Panc1 (cell line): ENCODE measurements around the gene JPH4. TPM values are rescaled to one million over a fixed set of nuclear protein-coding genes. Genes with fewer than 3 reads are reported as not detected.

Experiments used
- ATAC-seq: fragments of 200-7000 bp; cut with Tn5 transposase; 2 replicates; pipeline ENCODE4 v1.9.1; 2020; ENCODE audit warnings: mild to moderate bottlenecking, moderate library complexity
- BruUV-seq: library from RNA; stranded (reverse); fragments of 400-500 nt; replicated peaks from 2 replicates; lab custom pipeline; 2021; lab: Mats Ljungman, UMichigan
- CTCF ChIA-PET: fragments of 300-600 bp; sonication (Branson Sonifier 250); formaldehyde crosslinking; loops from one replicate; lab custom pipeline; 2022; ENCODE audit warnings: antibody characterized with exemption; lab: Charles Lee
- POLR2A ChIA-PET: fragments of 300-600 bp; sonication (Branson Sonifier 250); formaldehyde crosslinking; loops from one replicate; lab custom pipeline; 2022; ENCODE audit warnings: antibody characterized with exemption; lab: Charles Lee
- DNase-seq: peaks from one replicate; pipeline ENCODE4 v3.0.0-alpha.2; 2010; ENCODE audit warnings: low read depth, low spot score
- H3K27ac ChIP-seq: 2 replicates; pipeline ENCODE4 v1.5.1; 2011; ENCODE audit warnings: mild to moderate bottlenecking, low read length, inconsistent platforms
- H3K27me3 ChIP-seq: fragments of 200-500 bp; sonication (Bioruptor generic); 2 replicates; pipeline ENCODE4 v1.6.0; 2014; ENCODE audit warnings: low read length, inconsistent platforms; ENCODE audit not compliant: control insufficient read depth, insufficient read depth
- H3K36me3 ChIP-seq: fragments of 200-500 bp; sonication (Bioruptor generic); 2 replicates; pipeline ENCODE4 v1.5.1; 2014; ENCODE audit warnings: inconsistent platforms, mild to moderate bottlenecking, low read length, moderate library complexity; ENCODE audit not compliant: control insufficient read depth, insufficient read depth
- H3K4me1 ChIP-seq: 2 replicates; pipeline ENCODE4 v1.5.1; 2011; ENCODE audit warnings: inconsistent platforms, mild to moderate bottlenecking, low read length, moderate library complexity; ENCODE audit not compliant: control insufficient read depth, insufficient read depth
- H3K4me3 ChIP-seq, 2 experiments: 2 replicates each; pipeline ENCODE4 v1.5.1; 2011 to 2012; ENCODE audit warnings: low read depth in 2 of 2, low read length in 2 of 2, mild to moderate bottlenecking in 2 of 2, inconsistent platforms in 1 of 2, moderate library complexity in 1 of 2
- H3K9me3 ChIP-seq: fragments of 200-500 bp; sonication (Bioruptor generic); 2 replicates; pipeline ENCODE4 v1.5.1; 2014; ENCODE audit warnings: low read depth, mild to moderate bottlenecking, inconsistent platforms, low read length, moderate library complexity; ENCODE audit not compliant: control insufficient read depth, insufficient read depth
- CTCF ChIP-seq: fragments of 450-650 bp; IDR thresholded peaks from 2 replicates; pipeline ENCODE4 v1.5.1; 2017; ENCODE audit warnings: mild to moderate bottlenecking
- POLR2AphosphoS5 ChIP-seq: IDR thresholded peaks from 2 replicates; pipeline ENCODE4 v1.6.1; 2012; ENCODE audit warnings: mild to moderate bottlenecking, low read depth, low read length, moderate library complexity
- REST ChIP-seq, 2 experiments: IDR thresholded peaks; 2 replicates each; pipeline ENCODE4 v1.6.1; 2011 to 2012; ENCODE audit warnings: low read depth in 2 of 2, control low read depth in 1 of 2, low read length in 1 of 2, mild to moderate bottlenecking in 1 of 2, moderate library complexity in 1 of 2; ENCODE audit not compliant: insufficient read depth in 1 of 2
- SIN3A ChIP-seq: IDR thresholded peaks from 2 replicates; pipeline ENCODE4 v1.6.1; 2012; ENCODE audit warnings: low read depth, mild to moderate bottlenecking, low read length, moderate library complexity, borderline replicate concordance; ENCODE audit not compliant: insufficient read depth
- TCF7L2 ChIP-seq: IDR thresholded peaks from 2 replicates; pipeline ENCODE4 v1.6.1; 2011; ENCODE audit warnings: mild to moderate bottlenecking, low read depth, low read length, inconsistent platforms
- in situ Hi-C: cut with HindIII; loops from 2 replicates; pipeline ENCODE4 v1.10.0; 2016; ENCODE audit warnings: low sequenced_read_pairs, low pct_unique_long_range_greater_than_20kb
- intact Hi-C: fragments of 100-400 bp; cut with micrococcal nuclease; formaldehyde crosslinking; loops from one replicate; pipeline ENCODE4 v1.10.0; 2022; ENCODE audit not compliant: unreplicated experiment
- total RNA-seq: library from RNA; stranded (reverse); gene quantifications from one replicate; pipeline ENCODE4 v1.2.1, GENCODE V29; 2021; ENCODE audit not compliant: unreplicated experiment

The JPH4 gene
- total RNA-seq, 1 experiment from 2014 or later: 0.05 TPM

GRCh38 chr14:23559010-23559925, 19.3 kb downstream of the JPH4 start:
- in situ Hi-C loops: no loop called here
- ATAC-seq: no peak
- Histone ChIP-seq H3K27me3 (no peaks in the 10 kb centered on the region), H3K36me3 (peaks cover 5% of the 10 kb centered on the region; the same call in 1 of the 2 replicates), H3K4me3 (no peak overlapping the region), H3K9me3 (no peaks in the 10 kb centered on the region), H3K4me1 (no peaks in the 10 kb centered on the region), H3K27ac (no peak overlapping the region)
- ChIA-PET CTCF (interaction anchor here (0.8 to 2.4 kb wide), 3 partner anchors 10 to 81 kb away, joined by 3 to 13 read pairs (median 3); no protein-coding TSS in a partner anchor), POLR2A (interaction anchor here (1.0 kb wide), 1 partner anchor 218 kb away, joined by 3 read pairs; no protein-coding TSS in a partner anchor)
- no TSS peak for BruUV-seq
- intact Hi-C loops: loop anchor here (2.0 to 10.0 kb wide), 2 partner anchors 80 to 234 kb away; partner anchors contain the start of gene PABPN1
- DNase-seq: no peak
- TF ChIP-seq CTCF: peak; percentile 93
- TF ChIP-seq SIN3A: no peak

DNA sequence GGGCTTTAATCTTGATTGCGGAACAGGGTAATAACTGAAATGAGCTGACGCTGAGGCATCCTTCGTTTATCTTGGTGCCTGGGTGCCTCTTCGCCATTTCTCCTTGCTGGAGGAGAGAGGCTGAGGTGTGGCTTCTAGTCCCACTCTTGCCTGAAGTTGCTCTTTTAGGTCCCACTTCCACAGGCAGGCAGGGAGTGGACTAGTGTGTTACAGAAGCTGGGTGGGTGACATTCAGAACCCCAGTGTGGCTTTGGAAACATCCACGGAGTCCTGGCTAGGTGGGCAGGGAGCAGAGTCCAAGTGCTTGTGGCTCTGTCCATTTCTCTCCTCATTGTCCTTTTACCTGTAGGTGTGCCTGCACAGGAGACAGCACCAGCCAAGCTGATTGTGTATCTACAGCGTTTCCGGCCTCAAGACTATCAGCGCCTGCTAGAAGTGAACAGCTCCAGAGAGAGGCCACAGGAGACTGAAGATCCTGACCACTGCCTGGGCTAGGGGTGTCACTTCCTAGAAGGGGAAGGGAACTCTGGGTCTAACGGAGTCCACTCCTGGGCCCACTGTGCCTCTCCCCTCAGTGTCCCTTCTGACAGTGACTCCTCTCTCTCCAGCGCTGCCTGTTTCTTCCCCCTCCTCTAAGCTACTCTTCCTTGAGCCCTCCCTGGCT, 20.1 kb downstream of the JPH4 start:
- ATAC-seq (no peak), DNase-seq (no peak)
- POLR2A ChIA-PET: interaction anchor here (1.0 kb wide), 1 partner anchor 219 kb away, joined by 3 read pairs; no protein-coding TSS in a partner anchor
- no peaks in the 10 kb centered on the region for H3K27me3 ChIP-seq
- CTCF ChIA-PET: interaction anchor here (0.6 to 2.4 kb wide), 2 partner anchors 80 to 130 kb away, joined by 4 to 13 read pairs; no protein-coding TSS in a partner anchor
- no peak overlapping the region for H3K4me3 ChIP-seq
- no peaks in the 10 kb centered on the region for H3K9me3 ChIP-seq
- in situ Hi-C loops: no loop called here
- no peak for TF ChIP-seq SIN3A
- no peak for TF ChIP-seq POLR2AphosphoS5
- TF ChIP-seq CTCF: no peak
- no peak for TF ChIP-seq TCF7L2
- no peak for TF ChIP-seq REST (IDR thresholded peaks at IDR 0.05; ENCODE audit: insufficient read depth in 1 of 2, low read depth in 2 of 2, low read length in 1 of 2)
- peaks cover 5% of the 10 kb centered on the region; the same call in 1 of the 2 replicates for H3K36me3 ChIP-seq
- intact Hi-C loops: loop anchor here (2.0 to 10.0 kb wide), 2 partner anchors 80 to 234 kb away; partner anchors contain the start of gene PABPN1
- no TSS peak for BruUV-seq
- no peak overlapping the region for H3K27ac ChIP-seq
- no peaks in the 10 kb centered on the region for H3K4me1 ChIP-seq
